ENCODE measurements around the gene MEAK7. TPM values are rescaled to one million over a fixed set of nuclear protein-coding genes. Genes with fewer than 3 reads are reported as not detected.

The MEAK7 gene
- total and polyA plus RNA-seq, 2 of the 8 experiments (the other 6 are each of a cell fraction or from before 2014, with no cell fraction given) = 9.6 to 19.6 TPM

- Histone ChIP-seq H3K4me3 (ENCODE audit: extremely low read depth in 1 of 4, insufficient read depth in 2 of 4, low read depth in 3 of 4, low read length in 4 of 4) (no peak overlapping the region), H2AK5ac (ENCODE audit: low read depth, low read length) (no peak overlapping the region), H3K4me2 (ENCODE audit: insufficient read depth in 1 of 2, low read depth in 2 of 2, low read length in 2 of 2) (no peak overlapping the region), H4K91ac (replicated peaks; ENCODE audit: insufficient read length, low read length) (no peak overlapping the region), H4K8ac (ENCODE audit: extremely low read depth, insufficient read depth, low read length) (no peak overlapping the region), H3K18ac (ENCODE audit: extremely low read depth, low read length) (no peak overlapping the region), H3K23me2 (ENCODE audit: low read depth, low read length) (no peaks in the 10 kb centered on the region), H2BK12ac (ENCODE audit: low read depth, low read length) (no peak overlapping the region), H2BK15ac (ENCODE audit: low read length) (no peak overlapping the region), H3K23ac (ENCODE audit: insufficient read length) (no peak overlapping the region), H4K5ac (ENCODE audit: insufficient read length, low read depth, low read length) (no peak overlapping the region), H3K4ac (replicated peaks; ENCODE audit: insufficient read length, low read depth, low read length) (no peak overlapping the region), H3K56ac (replicated peaks; ENCODE audit: insufficient read length, low read depth, low read length) (no peak overlapping the region), H3K36me3 (ENCODE audit: control insufficient read depth in 2 of 4, insufficient read depth in 4 of 4, low read length in 3 of 4) (peaks cover 0 to 8% (median 1%) of the 10 kb centered on the region in 4 experiments; a peak in 4 of 8 replicates), H2BK5ac (ENCODE audit: low read depth, low read length) (no peak overlapping the region), H2BK20ac (ENCODE audit: low read length) (no peak overlapping the region), H3K79me1 (ENCODE audit: low read depth, low read length) (no peaks in the 10 kb centered on the region), H3K79me2 (ENCODE audit: control insufficient read depth in 1 of 2, insufficient read depth in 2 of 2, low read length in 2 of 2) (no peaks in the 10 kb centered on the region), H2BK120ac (replicated peaks; ENCODE audit: low read depth, low read length) (no peak overlapping the region), H3K9me3 (ENCODE audit: insufficient read depth in 2 of 2, low read depth in 1 of 2, low read length in 1 of 2) (no peaks in the 10 kb centered on the region), H2AFZ (ENCODE audit: low read length) (no peak overlapping the region), H3K9ac (replicated peaks in 1 of 4; ENCODE audit: extremely low read depth in 1 of 4, low read depth in 3 of 4, low read length in 3 of 4) (no peak overlapping the region), H4K20me1 (replicated peaks in 1 of 2; ENCODE audit: control insufficient read depth in 1 of 2, insufficient read depth in 2 of 2, low read length in 2 of 2) (peaks cover 0 to 4% of the 10 kb centered on the region in 2 experiments), H3K14ac (ENCODE audit: insufficient read length) (no peak overlapping the region), H3K27ac (ENCODE audit: low read depth, low read length) (no peak overlapping the region), H3K4me1 (replicated peaks in 1 of 4; ENCODE audit: control insufficient read depth in 3 of 4, insufficient read depth in 4 of 4, low read length in 3 of 4) (no peaks in the 10 kb centered on the region), H3K27me3 (replicated peaks in 1 of 4; ENCODE audit: control insufficient read depth in 3 of 4, extremely low read depth in 1 of 4, insufficient read depth in 3 of 4, low read length in 3 of 4) (no peaks in the 10 kb centered on the region)
- FAIRE-seq (no peak), DNase-seq (ENCODE audit: low read depth in 1 of 2, low spot score in 2 of 2) (peak in 1 of 2 experiments; percentile 29)
- TF ChIP-seq EP300 (IDR thresholded peaks at IDR 0.05; ENCODE audit: borderline replicate concordance in 1 of 2, low read depth in 2 of 2, low read length in 2 of 2) (no peak), CHD2 (IDR thresholded peaks at IDR 0.05; ENCODE audit: low read length) (no peak), KDM5A (IDR thresholded peaks at IDR 0.05; ENCODE audit: low read length) (no peak), SP4 (IDR thresholded peaks at IDR 0.05; ENCODE audit: low read length) (no peak), YY1 (IDR thresholded peaks at IDR 0.05; ENCODE audit: low read depth, low read length) (no peak), RAD21 (IDR thresholded peaks at IDR 0.05 in 1 of 2, conservative IDR thresholded peaks at IDR 0.05 in 1 of 2; ENCODE audit: low read depth in 2 of 2, low read length in 2 of 2) (no peak)
- TF ChIP-seq, protein P1, sequence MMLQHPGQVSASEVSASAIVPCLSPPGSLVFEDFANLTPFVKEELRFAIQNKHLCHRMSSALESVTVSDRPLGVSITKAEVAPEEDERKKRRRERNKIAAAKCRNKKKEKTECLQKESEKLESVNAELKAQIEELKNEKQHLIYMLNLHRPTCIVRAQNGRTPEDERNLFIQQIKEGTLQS (IDR thresholded peaks at IDR 0.05; ENCODE audit: insufficient read depth, low read depth, low read length) = no peak
- ChIA-PET POLR2A (ENCODE audit: partially characterized antibody) (no interaction called here), CTCF (ENCODE audit: partially characterized antibody) (interaction anchor here (0.9 to 2.1 kb wide), 6 partner anchors 18 to 268 kb away, joined by 3 to 9 read pairs (median 4); no protein-coding TSS in a partner anchor)
- WGBS, 2 experiments (ENCODE audit: extremely low coverage in 1 of 2, insufficient coverage in 1 of 2, insufficient read length in 1 of 2, insufficient replicate concordance in 2 of 2, low coverage in 1 of 2, low lambda C conversion rate in 2 of 2, missing lambda C conversion rate in 1 of 2) = 96% methylated on average over 8 of the region's 8 CpGs; no CpG with 5 or more reads in 1 of the 2 experiments
These were observed 17.1 kb downstream of the MEAK7 start for GRCh38 chr16:84487358-84487757.
